Psoas muscle (tissue), 8 donors: ENCODE measurements around the gene MAPK9. TPM values are rescaled to one million over a fixed set of nuclear protein-coding genes. Genes with fewer than 3 reads are reported as not detected.

Source experiments
- ATAC-seq, 4 donors: fragments of 200-7000 bp; cut with Tn5 transposase; one replicate each; pipeline ENCODE4 v1.9.1; 2020; ENCODE audit warnings: moderate library complexity in 3 of 4, mild to moderate bottlenecking in 2 of 4
- DNase-seq, 2 donors: peaks; one replicate each; pipeline ENCODE4 v3.0.0-alpha.2; 2020
- H3K27ac ChIP-seq: fragments of 200-600 bp; one replicate; pipeline ENCODE4 v1.8.0; 2022
- H3K27me3 ChIP-seq, 3 donors: fragments of 200-600 bp in 1 of 3; one replicate each; pipeline versions ENCODE4 v1.6.1 to v1.8.0; 2013 to 2022; ENCODE audit warnings: low read length in 2 of 3, mild to moderate bottlenecking in 2 of 3, moderate library complexity in 1 of 3; ENCODE audit not compliant: insufficient read depth in 3 of 3
- H3K36me3 ChIP-seq, 2 donors: fragments of 200-600 bp in 1 of 2; one replicate each; pipeline versions ENCODE4 v1.6.1 to v1.8.0; 2013 to 2022; ENCODE audit warnings: low read depth in 1 of 2, mild to moderate bottlenecking in 1 of 2, moderate library complexity in 1 of 2; ENCODE audit not compliant: insufficient read depth in 1 of 2
- H3K4me1 ChIP-seq: fragments of 200-600 bp; one replicate; pipeline ENCODE4 v1.8.0; 2022
- H3K4me3 ChIP-seq: fragments of 200-600 bp; one replicate; pipeline ENCODE4 v1.8.0; 2022; ENCODE audit warnings: mild to moderate bottlenecking
- H3K9me3 ChIP-seq: fragments of 200-600 bp; one replicate; pipeline ENCODE4 v1.8.0; 2022
- CTCF ChIP-seq: fragments of 200-600 bp; IDR thresholded peaks from one replicate; pipeline ENCODE4 v1.8.0; 2022; ENCODE audit warnings: antibody characterized with exemption
- WGBS, 3 donors: extraction: QIAGEN DNeasy Blood & Tissue Kit; methylation state at CpG; one replicate each; pipeline versions ENCODE4 v1.1.6 to v1.1.7; 2013; 5-methylcytosine and 5-hydroxymethylcytosine counted together
- intact Hi-C, 2 donors: fragments of 100-400 bp; cut with DNase I; formaldehyde crosslinking; loops; one replicate each; pipeline versions ENCODE4 v1.11.0 to v1.14.2; 2022
- polyA plus RNA-seq, 3 donors: library from polyadenylated mRNA; stranded (reverse); fragments of 200-250 nt; gene quantifications; one replicate each; pipeline ENCODE4 v1.2.3, GENCODE V29; 2013
- total RNA-seq, 4 donors: library from RNA; stranded (reverse); fragmentation: NEBNext Ultra II Directional in 2 of 4; extraction: Animal tissue kit (Norgen Biotek cat#: 25700) in 2 of 4; gene quantifications; one replicate each; pipeline versions ENCODE4 v1.2.1 to v1.2.4, GENCODE V29; 2021 to 2023
- donor health status: healthy with polysubstance abuse.
- donor health status: DM: no; HTN: no; CAD: no; lungs with moderate emphysema.
- donor health status: Bipolar disorder and iron deficiency.
- donor health status: healthy.
- donor health status: DM: yes; HTN: yes; CAD: no.
- donor health status: DM: no; HTN: no; CAD: no.
- donor health status: DM: no; HTN: no; CAD: no.
- donor health status: DM: yes; HTN: yes; CAD: no.

Gene MAPK9
- total and polyA plus RNA-seq, 7 donors = 16.1 to 40.1 (median 34.3) TPM

- Histone ChIP-seq H3K27me3 (no peaks in the 10 kb centered on the region), H3K4me3 (no peak overlapping the region), H3K36me3 (peaks cover 17 to 64% of the 10 kb centered on the region in 2 donors), H3K27ac (no peak overlapping the region), H3K4me1 (no peaks in the 10 kb centered on the region), H3K9me3 (peaks cover 95% of the 10 kb centered on the region)
- ATAC-seq = no peak
- 66 to 97% (median 97%) methylated on average over 3 of the region's 3 CpGs for WGBS, 3 donors
- no peak for DNase-seq
- intact Hi-C loops = no loop called here
- TF ChIP-seq CTCF = no peak
These were observed 32.6 kb downstream of the MAPK9 start for GRCh38 chr5:180259260-180259611.

GRCh38 chr5:180253036-180253824, 38.7 kb downstream of the MAPK9 start:
- TF ChIP-seq CTCF = no peak
- Histone ChIP-seq H3K27ac (no peak overlapping the region), H3K27me3 (no peaks in the 10 kb centered on the region), H3K4me1 (no peaks in the 10 kb centered on the region), H3K9me3 (peaks cover 72% of the 10 kb centered on the region), H3K4me3 (no peak overlapping the region), H3K36me3 (peaks cover 8 to 22% of the 10 kb centered on the region in 2 donors)
- WGBS, 3 donors = 95 to 98% (median 96%) methylated on average over 23 to 24 of the region's 24 CpGs
- ATAC-seq = no peak
- intact Hi-C loops = no loop called here
- DNase-seq = no peak

GRCh38 chr5:180251887-180252286, 40.0 kb downstream of the MAPK9 start:
- DNase-seq = no peak
- H3K4me1 ChIP-seq = no peaks in the 10 kb centered on the region
- H3K36me3 ChIP-seq = peaks cover 8 to 26% of the 10 kb centered on the region in 2 donors
- H3K9me3 ChIP-seq = peaks cover 67% of the 10 kb centered on the region
- WGBS, 3 donors = 94 to 99% (median 99%) methylated on average over 7 of the region's 7 CpGs
- TF ChIP-seq CTCF = no peak
- no peak overlapping the region for H3K27ac ChIP-seq
- no peak for ATAC-seq
- H3K4me3 ChIP-seq = no peak overlapping the region
- intact Hi-C loops = no loop called here
- no peaks in the 10 kb centered on the region for H3K27me3 ChIP-seq

GRCh38 chr5:180251141-180251540, 40.7 kb downstream of the MAPK9 start:
- intact Hi-C loops = no loop called here
- no peak overlapping the region for H3K4me3 ChIP-seq
- DNase-seq = no peak
- no peak for TF ChIP-seq CTCF
- no peak for ATAC-seq
- H3K36me3 ChIP-seq = peaks cover 5 to 29% of the 10 kb centered on the region in 2 donors
- no peaks in the 10 kb centered on the region for H3K4me1 ChIP-seq
- H3K9me3 ChIP-seq = peaks cover 67% of the 10 kb centered on the region
- H3K27me3 ChIP-seq = no peaks in the 10 kb centered on the region
- H3K27ac ChIP-seq = no peak overlapping the region
- 79 to 87% (median 86%) methylated on average over 9 of the region's 9 CpGs for WGBS, 3 donors

GRCh38 chr5:180250329-180250728, 41.6 kb downstream of the MAPK9 start:
- Histone ChIP-seq H3K9me3 (peaks cover 63% of the 10 kb centered on the region), H3K4me3 (no peak overlapping the region), H3K27ac (no peak overlapping the region), H3K27me3 (no peaks in the 10 kb centered on the region), H3K36me3 (peaks cover 5 to 33% of the 10 kb centered on the region in 2 donors), H3K4me1 (no peaks in the 10 kb centered on the region)
- no peak for DNase-seq
- no peak for ATAC-seq
- intact Hi-C loops = no loop called here
- 93 to 97% (median 97%) methylated on average over 4 of the region's 4 CpGs for WGBS, 3 donors
- no peak for TF ChIP-seq CTCF
